Measurements from ENCODE around the gene IL17C. TPM values are rescaled to one million over a fixed set of nuclear protein-coding genes. Genes with fewer than 3 reads are reported as not detected.

Gene IL17C
- total RNA-seq, 4 donors from 2014 or later, result 0.91 TPM; not detected in 3

GRCh38 chr16:88655053-88655732 is 16.8 kb downstream of the IL17C start:
- 93 to 94% methylated on average over 45 to 50 of the region's 50 CpGs for WGBS, 2 donors
- intact Hi-C loops (cut with DNase I; ENCODE audit: low total_unique reads), result no loop called here
- TF ChIP-seq CTCF (IDR thresholded peaks at IDR 0.05) (no peak), POLR2A (IDR thresholded peaks at IDR 0.05) (no peak)
- DNase-seq (ENCODE audit: low spot score in 2 of 2), result no peak
- H3K4me3 ChIP-seq (ENCODE audit: low read depth, poor library complexity, severe bottlenecking), result no peak overlapping the region

- no peak for DNase-seq (ENCODE audit: low spot score in 2 of 2)
- 92 to 95% methylated on average over 28 to 29 of the region's 29 CpGs for WGBS, 2 donors
- H3K4me3 ChIP-seq (ENCODE audit: low read depth, poor library complexity, severe bottlenecking), result no peak overlapping the region
- TF ChIP-seq POLR2A (IDR thresholded peaks at IDR 0.05) (no peak), CTCF (IDR thresholded peaks at IDR 0.05) (no peak)
- intact Hi-C loops (cut with DNase I; ENCODE audit: low total_unique reads), result no loop called here
Observed at GRCh38 chr16:88655733-88656281, 17.4 kb downstream of the IL17C start.

GRCh38 chr16:88656291-88656980 is 18.1 kb downstream of the IL17C start:
- intact Hi-C loops (cut with DNase I; ENCODE audit: low total_unique reads), result no loop called here
- TF ChIP-seq POLR2A (IDR thresholded peaks at IDR 0.05), result no peak
- no peak for TF ChIP-seq CTCF (IDR thresholded peaks at IDR 0.05)
- 83 to 84% methylated on average over 25 of the region's 25 CpGs for WGBS, 2 donors
- no peak overlapping the region for H3K4me3 ChIP-seq (ENCODE audit: low read depth, poor library complexity, severe bottlenecking)
- DNase-seq (ENCODE audit: low spot score in 2 of 2), result no peak

- no peak for DNase-seq (ENCODE audit: low spot score in 2 of 2)
- 92 to 96% methylated on average over 12 to 18 of the region's 19 CpGs for WGBS, 2 donors
- H3K4me3 ChIP-seq (ENCODE audit: low read depth, poor library complexity, severe bottlenecking), result no peak overlapping the region
- TF ChIP-seq POLR2A (IDR thresholded peaks at IDR 0.05), result no peak
- TF ChIP-seq CTCF (IDR thresholded peaks at IDR 0.05), result no peak
- intact Hi-C loops (cut with DNase I; ENCODE audit: low total_unique reads), result no loop called here
Observed at GRCh38 chr16:88657371-88657770, 19.0 kb downstream of the IL17C start.

GRCh38 chr16:88658714-88659113 is 20.3 kb downstream of the IL17C start:
- DNase-seq (ENCODE audit: low spot score in 2 of 2), result no peak
- intact Hi-C loops (cut with DNase I; ENCODE audit: low total_unique reads), result no loop called here
- WGBS, 2 donors, result 92 to 94% methylated on average over 14 to 15 of the region's 15 CpGs
- no peak overlapping the region for H3K4me3 ChIP-seq (ENCODE audit: low read depth, poor library complexity, severe bottlenecking)
- no peak for TF ChIP-seq CTCF (IDR thresholded peaks at IDR 0.05)
- TF ChIP-seq POLR2A (IDR thresholded peaks at IDR 0.05), result no peak
